Activated CD8-positive, alpha-beta memory T cell treated with anti-CD3 and anti-CD28 coated beads for 24 hours (primary cell): ENCODE results near the gene CERS5.

Source experiments
- DNase-seq: peaks from one replicate; pipeline ENCODE4 v3.0.0-alpha.2; 2020

Gene CERS5, protein sequence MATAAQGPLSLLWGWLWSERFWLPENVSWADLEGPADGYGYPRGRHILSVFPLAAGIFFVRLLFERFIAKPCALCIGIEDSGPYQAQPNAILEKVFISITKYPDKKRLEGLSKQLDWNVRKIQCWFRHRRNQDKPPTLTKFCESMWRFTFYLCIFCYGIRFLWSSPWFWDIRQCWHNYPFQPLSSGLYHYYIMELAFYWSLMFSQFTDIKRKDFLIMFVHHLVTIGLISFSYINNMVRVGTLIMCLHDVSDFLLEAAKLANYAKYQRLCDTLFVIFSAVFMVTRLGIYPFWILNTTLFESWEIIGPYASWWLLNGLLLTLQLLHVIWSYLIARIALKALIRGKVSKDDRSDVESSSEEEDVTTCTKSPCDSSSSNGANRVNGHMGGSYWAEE

DNA sequence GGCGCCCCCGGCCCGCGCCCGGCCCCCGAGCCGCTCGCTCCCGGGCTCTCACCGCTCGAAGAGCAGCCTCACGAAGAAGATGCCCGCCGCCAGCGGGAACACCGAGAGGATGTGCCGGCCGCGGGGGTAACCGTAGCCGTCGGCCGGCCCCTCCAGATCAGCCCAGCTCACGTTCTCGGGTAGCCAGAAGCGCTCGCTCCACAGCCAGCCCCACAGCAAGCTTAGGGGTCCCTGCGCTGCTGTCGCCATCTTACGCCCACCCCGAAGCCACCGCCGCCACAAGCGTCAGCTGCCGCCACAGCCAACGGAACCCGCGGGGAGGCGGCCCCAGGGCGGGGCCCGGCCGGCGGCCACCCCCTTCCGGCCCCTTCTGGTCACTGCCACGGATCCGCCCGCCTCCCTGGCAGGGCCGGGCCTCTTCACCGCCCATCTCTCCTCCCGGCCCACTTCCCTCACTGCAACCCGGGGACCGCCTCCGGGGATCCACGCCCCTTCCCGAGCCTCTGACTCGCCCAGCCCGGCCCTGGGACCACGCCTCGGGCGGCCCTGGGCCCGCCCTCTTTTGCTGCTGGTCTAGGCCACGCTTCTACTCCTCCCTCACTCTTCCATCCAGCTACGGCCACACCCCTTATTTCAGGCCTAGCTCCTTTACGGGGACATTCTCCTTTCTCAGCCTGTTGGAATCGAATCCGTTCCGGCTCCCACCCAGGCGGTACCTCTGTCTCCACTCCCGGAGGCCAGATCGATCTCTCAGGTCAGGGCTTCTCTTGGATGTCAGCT, at the start of gene CERS5:
Gene CERS5 (minus strand): TSS at position 321 of the 780 bp plus-strand sequence. CDS start 72 bp downstream, at position 249.
- DNase-seq: peak; percentile 98

DNA sequence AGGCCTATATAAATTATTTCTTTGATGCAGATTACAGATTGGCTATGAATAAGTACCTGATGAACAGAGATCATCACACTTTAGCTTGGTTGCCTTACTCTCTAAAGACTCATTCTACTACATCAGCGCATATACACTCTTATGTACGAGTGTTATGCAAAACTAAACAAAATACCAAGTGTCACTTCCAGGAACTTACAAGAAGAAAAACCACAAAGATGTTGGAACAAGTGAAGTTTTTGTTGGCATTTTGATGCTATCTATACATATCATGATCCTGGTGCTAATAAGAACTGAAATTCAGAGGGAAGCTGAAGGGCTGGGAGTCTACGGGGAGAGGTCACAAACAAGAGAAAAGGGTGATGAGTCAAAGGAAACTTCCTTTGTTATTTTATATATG, 47.9 kb upstream of the CERS5 start:
- no peak for DNase-seq

DNA sequence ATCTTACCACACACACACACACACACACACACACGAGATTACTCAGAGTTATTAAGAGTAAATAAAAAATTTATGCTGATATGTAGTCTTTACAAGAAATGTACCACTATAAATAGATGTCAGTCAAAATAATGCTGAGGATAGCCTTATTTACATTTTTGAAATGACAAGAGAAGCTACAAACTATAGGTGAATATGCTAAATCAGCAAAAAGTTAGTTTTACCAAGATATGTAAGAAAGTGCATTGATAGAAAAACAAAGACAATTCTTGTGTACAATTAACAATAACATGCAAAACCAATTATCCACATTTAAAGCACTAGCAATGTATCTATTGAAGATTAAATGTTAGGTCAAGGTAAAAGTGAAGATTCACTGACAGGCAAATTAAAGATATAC, 46.8 kb upstream of the CERS5 start:
- no peak for DNase-seq

DNA sequence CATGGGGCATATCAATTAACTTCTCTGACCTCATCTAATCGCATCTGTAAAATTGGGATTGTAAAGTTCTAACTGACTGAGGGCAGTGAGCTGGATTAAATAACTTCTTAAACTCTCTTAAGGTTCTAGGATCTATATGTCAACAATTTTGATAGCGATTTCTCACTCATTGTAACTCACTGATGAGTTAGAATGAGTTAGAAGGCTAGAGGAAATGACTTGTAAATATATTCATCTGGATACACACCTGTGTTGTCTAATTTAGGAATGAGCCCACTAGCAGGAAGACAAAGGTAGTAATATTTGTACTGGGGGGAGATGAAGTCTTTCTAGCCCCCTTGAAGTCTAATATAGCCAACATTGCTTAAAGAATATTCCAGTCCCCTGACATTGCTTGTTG, 46.3 kb upstream of the CERS5 start:
- DNase-seq: no peak

DNA sequence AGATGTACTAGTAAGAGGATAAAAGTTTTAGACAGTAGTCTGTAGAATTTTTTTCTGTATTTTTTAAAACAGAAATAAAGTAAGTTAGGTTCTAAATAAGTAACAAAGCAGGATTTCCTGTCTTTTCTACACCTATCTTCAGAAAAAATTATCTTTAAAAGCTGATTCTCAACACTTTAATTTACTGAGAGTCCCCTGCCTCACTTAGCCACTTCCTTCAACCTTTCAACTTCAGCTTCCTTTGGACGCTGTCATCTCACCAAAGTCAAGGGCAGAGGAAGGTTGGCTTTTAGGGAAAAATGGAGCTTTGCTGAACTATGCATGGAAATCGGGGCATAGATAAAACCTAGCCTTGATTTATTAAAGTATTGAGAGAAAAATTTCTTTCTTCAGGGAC, 44.9 kb upstream of the CERS5 start:
- DNase-seq: no peak

DNA sequence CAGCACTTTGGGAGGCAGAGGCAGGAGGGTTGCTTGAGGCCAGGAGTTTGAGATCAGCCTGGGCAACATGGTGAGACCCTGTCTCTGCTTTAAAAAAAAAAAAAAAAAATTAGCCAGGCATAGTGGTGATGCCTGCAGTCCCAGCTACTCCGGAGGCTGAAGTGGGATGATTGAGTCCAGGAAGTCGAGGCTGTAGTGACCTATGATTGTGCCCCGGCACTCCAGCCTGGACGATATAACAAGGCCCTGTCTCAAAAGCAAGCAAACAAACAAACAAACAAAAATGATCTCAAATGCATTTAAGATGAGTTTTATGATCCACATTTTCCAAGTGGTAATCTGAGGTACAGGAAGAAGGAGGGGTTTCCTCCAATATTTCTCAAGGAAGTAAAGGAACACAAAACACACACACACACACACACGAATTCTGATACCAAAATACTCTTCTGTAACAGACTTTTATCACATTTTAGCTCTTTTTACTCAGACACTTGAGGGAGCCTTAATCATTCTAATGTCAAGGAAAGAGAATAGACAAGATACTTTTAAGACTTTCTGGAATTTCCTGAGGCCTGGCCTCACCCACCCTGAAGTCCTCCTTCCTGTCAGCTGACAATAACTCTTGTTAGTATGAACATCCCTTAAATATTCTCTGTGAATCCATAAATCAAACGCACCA, 44.4 kb upstream of the CERS5 start:
- no peak for DNase-seq

DNA sequence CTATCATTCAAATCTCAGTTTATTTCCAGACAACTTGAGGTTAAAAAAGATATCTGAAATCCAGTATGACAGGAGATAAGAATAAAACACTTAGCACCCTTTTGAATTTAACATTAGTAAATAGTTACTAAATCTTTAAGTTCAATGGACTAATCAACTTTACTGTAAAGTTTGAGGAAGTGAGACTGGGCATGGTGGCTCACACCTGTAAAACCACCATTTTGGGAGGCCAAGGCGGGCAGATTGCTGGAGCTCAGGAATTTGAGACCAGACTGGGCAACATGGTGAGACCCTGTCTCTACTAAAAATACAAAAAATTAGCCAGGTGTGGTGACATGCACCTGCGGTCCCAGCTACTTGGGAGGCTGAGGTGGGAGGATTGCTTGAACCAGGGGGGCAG, 40.3 kb upstream of the CERS5 start:
- DNase-seq: no peak

DNA sequence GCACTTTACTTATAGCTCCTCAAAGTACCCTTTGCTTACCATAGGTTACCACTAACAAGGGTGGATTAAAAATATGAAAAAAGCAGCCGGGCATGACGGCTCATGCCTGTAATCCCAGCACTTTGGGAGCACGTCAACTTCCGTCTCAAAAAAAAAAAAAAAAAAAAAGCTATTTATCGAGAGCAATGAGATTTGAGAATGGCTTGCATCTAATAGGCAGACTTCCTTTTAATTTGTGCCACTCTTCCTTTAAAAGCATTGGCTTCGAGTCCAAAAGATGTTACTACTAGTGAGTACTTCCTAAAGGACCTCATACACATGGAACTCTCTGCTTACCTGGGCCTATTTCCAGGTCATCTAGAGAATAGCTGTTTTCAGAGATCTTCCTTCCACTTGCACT, 38.5 kb upstream of the CERS5 start:
- no peak for DNase-seq

DNA sequence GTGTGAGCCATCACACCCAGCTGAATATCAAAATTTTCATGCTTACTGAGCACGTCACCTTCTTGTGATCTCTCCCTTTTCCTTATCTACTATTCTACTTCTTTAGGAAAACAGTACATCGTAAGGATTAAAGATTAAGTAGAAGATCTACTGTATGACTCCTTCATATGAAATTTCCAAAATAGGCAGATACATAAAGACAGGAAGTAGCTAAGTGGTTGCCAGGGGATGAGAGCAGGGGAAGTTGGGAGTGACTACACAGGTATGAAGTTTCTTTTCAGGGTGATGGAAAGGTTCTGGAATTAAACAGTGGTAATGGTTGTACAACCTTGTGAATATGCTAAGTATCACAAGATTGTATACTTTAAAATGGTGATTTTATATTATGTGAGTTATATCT, 36.5 kb upstream of the CERS5 start:
- DNase-seq: no peak

DNA sequence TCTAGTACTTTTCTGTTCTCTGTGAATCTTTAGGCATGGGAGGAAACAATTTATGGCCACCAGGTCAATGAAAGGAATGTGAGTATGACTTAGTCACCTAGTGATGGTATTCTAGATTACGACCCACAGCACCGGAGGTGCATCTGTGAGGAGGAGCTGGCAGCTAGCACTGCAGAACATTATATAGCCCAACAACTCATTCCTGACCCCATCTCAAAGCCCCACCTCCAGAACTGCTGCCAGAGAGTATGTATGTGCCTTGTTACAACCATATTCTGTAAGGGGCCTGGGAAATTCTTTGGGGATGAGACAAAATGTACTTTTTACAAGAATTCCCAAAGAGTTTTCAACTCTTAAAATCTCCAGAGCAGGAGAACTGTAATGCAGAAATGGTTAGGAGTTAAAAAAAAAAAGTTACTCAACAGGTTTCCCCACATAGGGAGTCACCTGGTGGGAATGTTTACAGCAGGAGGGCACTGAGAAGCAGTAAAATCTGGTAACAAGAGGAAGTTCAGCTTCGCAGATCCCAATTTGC, 34.9 kb upstream of the CERS5 start:
- no peak for DNase-seq

DNA sequence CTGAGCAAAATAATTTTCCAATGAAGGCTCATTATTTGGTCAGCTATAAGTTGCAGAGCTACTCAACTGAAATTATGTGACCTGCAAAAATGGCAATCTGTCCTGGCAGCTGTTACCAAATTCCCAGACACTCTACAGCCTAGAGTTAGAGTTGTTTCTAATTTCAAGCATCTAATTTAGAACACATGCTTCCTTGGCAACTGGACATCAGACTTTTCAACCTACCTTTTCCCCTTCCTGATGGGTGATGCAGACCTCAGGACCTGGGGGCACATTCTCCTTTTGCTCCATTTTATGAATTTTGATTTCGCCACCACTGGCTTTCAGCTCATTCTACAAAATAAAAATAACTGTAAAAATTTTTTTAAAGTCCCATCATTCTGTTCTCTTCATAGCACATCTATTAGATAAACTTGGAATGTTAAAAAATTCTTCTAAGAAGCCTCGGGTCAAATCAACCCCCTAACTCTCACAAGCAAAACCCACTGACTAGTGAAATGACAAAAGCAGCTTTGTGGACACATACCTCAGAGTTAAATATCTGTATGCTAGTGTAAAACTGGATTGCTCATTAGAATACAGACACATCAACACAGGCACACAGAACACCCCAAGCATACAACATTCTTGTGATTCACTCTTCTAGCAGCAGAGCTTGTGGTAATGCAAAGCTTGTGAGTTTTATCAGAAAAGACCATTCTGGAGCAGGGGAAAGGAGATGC, 33.5 kb upstream of the CERS5 start:
- no peak for DNase-seq

DNA sequence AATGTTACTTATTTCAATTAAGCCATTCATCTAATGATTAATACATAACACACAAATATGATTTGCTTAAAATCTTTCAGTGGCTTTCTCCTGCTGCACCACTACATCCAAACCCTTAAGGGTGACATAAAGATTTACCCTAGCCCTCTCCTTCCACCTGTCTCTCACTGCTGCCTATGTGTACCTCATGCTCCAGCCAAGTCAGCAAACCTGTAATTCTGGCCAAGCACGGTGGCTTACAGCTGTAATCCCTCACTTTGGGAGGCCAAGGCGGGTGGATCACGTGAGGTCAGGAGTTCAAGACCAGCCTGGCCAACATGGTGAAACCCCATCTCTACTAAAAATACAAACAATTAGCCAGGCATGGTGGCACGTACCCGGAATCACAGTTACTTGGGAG, 31.7 kb upstream of the CERS5 start:
- no peak for DNase-seq

DNA sequence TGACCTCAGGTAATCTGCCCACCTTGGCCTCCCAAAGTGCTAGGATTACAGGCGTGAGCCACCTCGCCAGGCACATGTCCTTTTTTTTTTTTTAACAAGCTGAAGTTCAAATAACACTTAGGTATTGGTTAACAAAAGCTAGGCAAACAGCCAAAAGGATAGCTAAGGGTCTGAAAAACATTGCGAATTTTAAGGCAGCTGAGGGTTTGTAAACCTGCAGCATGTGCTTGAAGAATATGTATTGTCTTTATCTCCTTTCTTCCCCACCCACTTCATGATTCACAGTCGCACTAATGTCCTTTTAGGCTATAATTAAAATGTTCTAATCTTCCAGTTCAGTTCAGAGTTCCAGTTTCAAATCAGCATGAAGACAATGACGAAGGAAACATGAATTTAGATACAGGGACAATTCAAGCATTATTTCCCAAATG, 30.1 kb upstream of the CERS5 start:
- no peak for DNase-seq

DNA sequence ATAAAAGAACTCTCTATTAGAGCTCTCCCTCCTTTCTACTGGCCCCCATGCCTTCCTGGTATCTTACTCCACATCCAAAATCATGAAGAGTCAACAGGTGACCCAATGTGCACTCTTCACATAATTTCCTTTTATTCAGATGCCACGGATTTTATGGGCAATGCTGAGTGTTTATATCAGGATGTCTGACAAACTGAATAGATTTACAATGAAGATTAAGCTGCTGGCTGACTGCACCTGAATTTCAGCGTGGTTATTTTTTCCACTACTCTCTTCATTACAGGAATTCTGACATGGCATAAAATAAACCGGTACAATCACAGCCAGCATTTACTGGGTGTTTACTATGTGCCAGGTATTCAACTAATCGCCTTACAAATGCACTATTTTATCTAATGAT, 29.4 kb upstream of the CERS5 start:
- no peak for DNase-seq

DNA sequence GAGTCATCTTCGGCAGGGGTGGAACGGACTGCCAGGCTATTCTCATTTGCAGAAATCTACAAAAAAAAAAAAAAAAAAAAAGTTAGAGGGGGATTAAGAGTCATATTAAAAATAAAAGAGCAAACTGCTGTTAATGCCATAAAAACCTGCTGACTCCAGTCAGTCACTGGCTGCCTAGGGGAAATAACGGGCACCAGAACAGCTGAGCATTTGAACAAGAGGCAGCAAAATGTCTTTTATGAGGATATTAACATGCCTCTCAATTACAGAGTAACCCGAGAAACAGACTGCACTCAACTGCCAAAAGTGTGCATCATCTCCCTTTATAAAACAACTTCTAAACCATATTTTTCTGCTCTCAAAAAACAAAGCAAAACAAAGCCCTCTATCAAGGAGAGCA, 28.7 kb upstream of the CERS5 start:
- DNase-seq: no peak

DNA sequence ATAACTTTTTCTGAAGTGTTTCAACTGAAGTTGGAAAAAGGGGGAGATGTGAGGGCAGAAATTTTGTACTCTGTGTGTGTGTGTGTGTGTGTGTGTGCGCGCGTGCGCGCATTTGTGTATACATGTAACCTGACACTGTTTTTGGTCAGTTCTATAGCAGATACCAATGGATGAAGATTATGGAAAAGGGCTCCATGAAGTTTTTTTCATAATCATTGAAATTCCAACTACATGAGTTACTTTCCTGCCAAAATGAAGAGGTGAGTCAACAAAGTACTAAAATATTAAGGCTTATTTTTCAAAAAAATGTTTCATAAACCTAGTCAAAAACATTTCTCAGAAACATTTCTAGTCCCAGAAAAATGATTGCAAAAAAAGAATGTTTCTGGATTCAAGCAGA, 25.7 kb upstream of the CERS5 start:
- DNase-seq: no peak

DNA sequence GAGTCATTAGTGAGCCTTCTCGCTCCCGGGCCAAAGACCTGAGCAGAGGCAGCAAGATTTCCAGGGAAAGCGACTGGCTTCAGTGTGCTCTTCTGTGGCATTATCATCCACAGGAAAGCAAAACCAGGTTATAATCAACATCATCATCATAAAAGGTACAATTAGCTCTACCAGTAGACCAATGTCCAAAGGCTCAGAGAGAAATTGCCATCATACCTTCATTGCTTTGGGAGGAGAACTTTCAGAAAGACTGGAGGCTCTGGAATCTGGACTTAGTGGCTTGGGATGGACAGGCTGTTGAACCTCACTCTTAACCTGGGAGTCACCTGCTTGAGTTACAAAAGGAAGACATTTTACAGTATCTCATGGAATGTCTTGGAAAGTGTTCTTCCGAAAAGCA, 25.1 kb upstream of the CERS5 start:
- no peak for DNase-seq

DNA sequence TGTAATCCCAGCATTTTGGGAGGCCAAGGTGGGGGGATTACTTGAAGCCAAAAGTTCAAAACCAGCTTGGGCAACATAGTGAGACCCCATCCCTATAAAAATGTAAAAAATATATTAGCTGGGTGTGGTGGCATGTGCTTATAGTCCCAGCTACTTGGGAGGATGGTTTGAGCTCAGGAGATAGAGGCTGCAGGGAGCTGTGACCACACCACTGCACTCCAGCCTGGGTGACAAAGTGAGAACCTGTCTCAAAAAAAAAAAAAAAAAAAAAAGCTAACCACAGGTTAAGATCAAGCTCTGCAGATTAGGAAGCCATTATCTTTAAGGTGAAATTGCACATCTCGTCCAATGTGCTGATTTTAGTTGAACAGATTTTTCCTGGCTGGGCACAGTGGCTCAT, 23.7 kb upstream of the CERS5 start:
- no peak for DNase-seq

DNA sequence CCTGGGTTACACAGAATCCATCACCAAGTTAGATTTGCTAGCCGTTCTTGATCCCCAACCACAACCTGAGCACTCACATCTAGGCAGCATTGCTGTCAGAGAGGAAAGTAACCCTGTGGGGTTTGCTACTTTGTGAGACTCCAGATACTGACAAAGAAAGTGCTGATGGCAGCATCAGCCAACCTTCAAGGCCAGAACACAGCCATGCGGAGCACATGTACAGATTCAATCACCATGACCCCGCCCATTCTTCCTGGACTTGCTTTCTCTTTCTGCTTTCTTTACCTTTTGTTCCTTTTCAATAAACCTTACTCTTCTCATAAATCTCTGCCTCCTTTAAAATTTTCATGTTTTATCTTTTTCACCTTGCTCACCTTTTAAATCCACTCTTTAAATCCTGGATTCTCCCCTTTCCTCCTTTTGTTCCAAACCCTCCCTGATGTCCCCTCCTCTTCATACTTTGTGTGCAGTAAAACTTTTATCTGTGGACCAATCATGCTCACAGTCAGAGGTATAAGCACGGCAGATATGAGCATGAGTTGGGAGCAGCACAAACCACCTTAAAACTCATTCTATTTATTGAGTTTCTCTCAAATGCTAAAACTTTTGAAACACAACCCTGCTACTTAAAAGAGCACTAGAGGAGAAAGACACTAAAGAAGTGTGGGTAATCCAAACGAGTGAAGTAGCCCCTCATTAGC, 21.9 kb upstream of the CERS5 start:
- DNase-seq: no peak

DNA sequence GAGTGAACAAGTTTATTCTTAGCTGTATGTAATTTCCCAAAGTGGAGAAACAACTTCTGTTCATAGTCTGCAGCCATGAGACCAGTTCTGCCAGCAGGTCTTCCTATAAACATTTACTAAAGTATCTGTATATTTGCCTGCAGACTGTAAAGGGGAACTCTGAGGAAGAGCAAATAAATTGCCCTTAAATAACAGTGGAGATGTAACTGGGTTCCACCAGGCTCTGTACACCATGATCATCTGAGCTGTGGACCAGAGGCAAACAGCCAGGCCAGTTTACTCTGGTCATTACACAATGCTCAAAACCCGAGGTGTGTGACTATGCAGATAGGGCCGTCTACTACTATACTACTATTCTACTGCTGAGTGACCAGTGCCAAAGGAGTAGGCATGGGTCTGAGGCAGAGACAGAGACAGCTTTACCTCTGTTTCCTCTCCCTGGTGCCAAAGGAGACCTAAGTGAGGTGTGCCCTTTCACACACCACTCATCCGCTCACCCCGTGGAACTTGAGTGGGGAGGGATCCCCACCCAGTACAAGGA, 21.1 kb upstream of the CERS5 start:
- DNase-seq: no peak

DNA sequence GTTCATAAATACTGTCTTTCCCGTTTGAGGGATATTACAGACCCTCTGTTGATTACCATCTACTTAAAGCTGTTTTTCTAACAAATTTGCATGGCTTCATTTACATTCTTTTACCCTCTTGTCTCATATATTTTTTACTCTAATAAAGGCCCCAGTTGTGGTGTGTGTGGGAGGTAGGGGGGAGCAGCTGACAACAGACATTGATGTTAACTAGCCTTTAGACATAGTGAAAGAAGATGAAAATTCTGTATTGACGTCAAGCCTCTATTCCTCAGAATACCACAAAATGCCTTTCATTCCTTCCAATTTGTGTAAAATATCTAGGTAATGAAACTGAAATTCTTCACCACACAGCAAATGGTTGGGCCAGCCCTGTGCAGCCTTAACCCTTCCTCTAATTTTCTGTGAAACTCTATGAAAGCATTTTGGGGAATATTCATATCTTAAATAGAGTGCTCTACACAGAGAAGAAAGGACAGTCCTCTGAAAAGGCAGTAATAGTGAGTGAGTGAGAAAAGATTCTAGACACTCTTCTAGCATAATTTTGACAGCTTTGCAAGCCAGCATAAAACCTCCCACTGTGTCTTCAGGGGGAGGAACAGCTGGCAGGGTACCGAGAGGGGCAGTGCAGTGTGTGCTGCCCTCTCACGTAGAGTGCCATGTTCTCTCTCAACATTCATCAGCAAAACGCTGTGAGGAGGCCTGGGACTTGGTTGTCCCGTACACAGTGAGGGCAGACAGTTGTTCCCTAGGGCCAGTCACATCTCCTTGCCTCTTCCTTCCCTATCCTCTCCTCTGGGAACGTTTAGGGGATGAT, 20.1 kb upstream of the CERS5 start:
- no peak for DNase-seq
